Measurements from ENCODE around the gene PLAAT1. TPM values are rescaled to one million over a fixed set of nuclear protein-coding genes. Genes with fewer than 3 reads are reported as not detected.

The PLAAT1 gene
- not detected in 2 replicates for total RNA-seq (2013; cell fraction: nucleolus; rRNA removed)
- total RNA-seq (2014; rRNA removed) (not detected in 2 replicates), total RNA-seq (2014; rRNA removed; fragmentation: Illumina TruSeq; extraction: Trizol) (not detected in 2 replicates), total RNA-seq (2021) (not detected in 2 replicates), polyA plus RNA-seq (2011; rRNA removed) (not detected in 2 replicates), polyA plus RNA-seq (2014; fragmentation: Illumina TruSeq; extraction: Trizol) (not detected in 2 replicates), polyA plus RNA-seq (2014; fragmentation: Nextera tagmentation; extraction: Ambion mirVana) (not detected), polyA plus RNA-seq (2014; rRNA removed) (not detected in 2 replicates), polyA plus RNA-seq (2016; fragmentation: Nextera tagmentation; extraction: Ambion mirVana) (not detected), polyA minus RNA-seq (2011; rRNA and poly(A)+ RNA removed) (not detected in 2 replicates), Bru-seq, nascent RNA (percentile 3 among the genes with signal in this experiment), BruChase-seq, experiment 1, labeled RNA remaining after a 6-hour chase (percentile 10 among the genes with signal in this experiment), BruChase-seq, experiment 2, labeled RNA remaining after a 2-hour chase (percentile 16 among the genes with signal in this experiment)
- polyA plus RNA-seq (2011; ENCODE audit: low read depth), result not detected
- not detected in 2 replicates for polyA plus RNA-seq (2011; cell fraction: cytosol; rRNA removed)
- not detected in 2 replicates for polyA plus RNA-seq (2011; cell fraction: nucleus; rRNA removed)
- not detected in 2 replicates for polyA plus RNA-seq (2012)
- not detected in 2 replicates for polyA minus RNA-seq (2011; cell fraction: cytosol; rRNA and poly(A)+ RNA removed)
- not detected in 2 replicates for polyA minus RNA-seq (2011; cell fraction: nucleus; rRNA and poly(A)+ RNA removed)
- long read RNA-seq, experiment 1, result 0 reads
- long read RNA-seq, experiment 2, result 0 reads

GRCh38 chr3:193240850-193241706, at the start of gene PLAAT1:
Gene PLAAT1, plus strand, starts transcription at chr3:193241222. Its CDS starts 14,429 bp downstream, at chr3:193255651.
- no peaks in the 10 kb centered on the region for H4K20me1 ChIP-seq (ENCODE audit: control insufficient read depth, insufficient read depth)
- RAD21 ChIA-PET (ENCODE audit: unreplicated experiment), result no interaction called here
- CTCF ChIA-PET, result no interaction called here
- DNase-seq (ENCODE audit: low read depth, low spot score) (no peak), ATAC-seq (no peak), FAIRE-seq (no peak)
- no peak within 1 kb of the TSS for H3K4me3 ChIP-seq
- no peak within 1 kb of the TSS for H3K9ac ChIP-seq (ENCODE audit: control insufficient read depth, insufficient read depth, low read length)
- no peaks in the 10 kb centered on the region; the same call in 2 of the 3 replicates for H3K9me3 ChIP-seq (replicated peaks; ENCODE audit: control insufficient read depth, insufficient read depth, low read length)
- no TSS peak for BruUV-seq (replicated peaks)
- H3K79me2 ChIP-seq (ENCODE audit: control insufficient read depth, insufficient read depth, low read length), result no peaks in the 10 kb centered on the region
- H3K27me3 ChIP-seq (replicated peaks in 1 of 2; ENCODE audit: control insufficient read depth in 2 of 2, insufficient read depth in 2 of 2, low read length in 1 of 2), result peaks cover 2% of the 10 kb centered on the region in 2 experiments; a peak in 3 of 4 replicates
- no peak within 1 kb of the TSS for H3K27ac ChIP-seq (ENCODE audit: control insufficient read depth, insufficient read depth)
- in situ Hi-C loops (cut with MboI) (no loop called here), intact Hi-C loops (cut with micrococcal nuclease; ENCODE audit: unreplicated experiment) (no loop called here)
- SMC1A ChIA-PET (ENCODE audit: uncharacterized antibody, unreplicated experiment), result no interaction called here
- POLR2A ChIA-PET, result interaction anchor here (0.6 kb wide), 1 partner anchor 40 kb away, joined by 3 read pairs; no protein-coding TSS in a partner anchor
- no peak within 1 kb of the TSS; the same call in 1 of the 2 replicates for H2AFZ ChIP-seq (ENCODE audit: control insufficient read depth, low read depth, low read length)
- 8% methylated on average over 70 of the region's 93 CpGs for WGBS (ENCODE audit: insufficient coverage, insufficient replicate concordance, low lambda C conversion rate, missing lambda C conversion rate)
- TF ChIP-seq SRF (IDR thresholded peaks at IDR 0.05; ENCODE audit: low read depth in 2 of 2, low read length in 2 of 2), result 0 out of 4 replicates have a peak, but pooled peaks of 1 of the 2 experiments have one; percentile 3
- TF ChIP-seq, protein P1, sequence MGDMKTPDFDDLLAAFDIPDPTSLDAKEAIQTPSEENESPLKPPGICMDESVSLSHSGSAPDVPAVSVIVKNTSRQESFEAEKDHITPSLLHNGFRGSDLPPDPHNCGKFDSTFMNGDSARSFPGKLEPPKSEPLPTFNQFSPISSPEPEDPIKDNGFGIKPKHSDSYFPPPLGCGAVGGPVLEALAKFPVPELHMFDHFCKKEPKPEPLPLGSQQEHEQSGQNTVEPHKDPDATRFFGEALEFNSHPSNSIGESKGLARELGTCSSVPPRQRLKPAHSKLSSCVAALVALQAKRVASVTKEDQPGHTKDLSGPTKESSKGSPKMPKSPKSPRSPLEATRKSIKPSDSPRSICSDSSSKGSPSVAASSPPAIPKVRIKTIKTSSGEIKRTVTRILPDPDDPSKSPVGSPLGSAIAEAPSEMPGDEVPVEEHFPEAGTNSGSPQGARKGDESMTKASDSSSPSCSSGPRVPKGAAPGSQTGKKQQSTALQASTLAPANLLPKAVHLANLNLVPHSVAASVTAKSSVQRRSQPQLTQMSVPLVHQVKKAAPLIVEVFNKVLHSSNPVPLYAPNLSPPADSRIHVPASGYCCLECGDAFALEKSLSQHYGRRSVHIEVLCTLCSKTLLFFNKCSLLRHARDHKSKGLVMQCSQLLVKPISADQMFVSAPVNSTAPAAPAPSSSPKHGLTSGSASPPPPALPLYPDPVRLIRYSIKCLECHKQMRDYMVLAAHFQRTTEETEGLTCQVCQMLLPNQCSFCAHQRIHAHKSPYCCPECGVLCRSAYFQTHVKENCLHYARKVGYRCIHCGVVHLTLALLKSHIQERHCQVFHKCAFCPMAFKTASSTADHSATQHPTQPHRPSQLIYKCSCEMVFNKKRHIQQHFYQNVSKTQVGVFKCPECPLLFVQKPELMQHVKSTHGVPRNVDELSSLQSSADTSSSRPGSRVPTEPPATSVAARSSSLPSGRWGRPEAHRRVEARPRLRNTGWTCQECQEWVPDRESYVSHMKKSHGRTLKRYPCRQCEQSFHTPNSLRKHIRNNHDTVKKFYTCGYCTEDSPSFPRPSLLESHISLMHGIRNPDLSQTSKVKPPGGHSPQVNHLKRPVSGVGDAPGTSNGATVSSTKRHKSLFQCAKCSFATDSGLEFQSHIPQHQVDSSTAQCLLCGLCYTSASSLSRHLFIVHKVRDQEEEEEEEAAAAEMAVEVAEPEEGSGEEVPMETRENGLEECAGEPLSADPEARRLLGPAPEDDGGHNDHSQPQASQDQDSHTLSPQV (IDR thresholded peaks at IDR 0.05), result no peak
- no peaks in the 10 kb centered on the region for H3K4me1 ChIP-seq (ENCODE audit: control insufficient read depth, insufficient read depth, low read length)
- peak within 1 kb of the TSS; percentile 44; the same call in 1 of the 2 replicates for H3K4me2 ChIP-seq (ENCODE audit: control insufficient read depth, insufficient read depth)
- H3K36me3 ChIP-seq (ENCODE audit: control insufficient read depth in 2 of 2, insufficient read depth in 2 of 2, low read length in 1 of 2), result no peaks in the 10 kb centered on the region

Data from GM12878 (cell line).